Upper lobe of left lung (tissue), 4 donors: ENCODE data around the gene KRT78.

ENCODE experiments used
- CTCF ChIP-seq, 6 experiments: fragments of 450-650 bp in 4 of 6; fragments of 200-600 bp in 2 of 6; sonication (generic) in 2 of 6; IDR thresholded peaks; one replicate each; pipeline ENCODE4 v1.5.1; 2016 to 2019; ENCODE audit warnings: antibody characterized with exemption in 6 of 6
- EP300 ChIP-seq, 4 donors: sonication (generic); formaldehyde crosslinking; IDR thresholded peaks; one replicate each; pipeline ENCODE4 v1.5.1; 2017; ENCODE audit warnings: antibody characterized with exemption in 4 of 4, control low read depth in 2 of 4
- POLR2A ChIP-seq, 4 donors: fragments of 450-650 bp; IDR thresholded peaks; one replicate each; pipeline ENCODE4 v1.5.1; 2016 to 2017; ENCODE audit warnings: antibody characterized with exemption in 4 of 4, mild to moderate bottlenecking in 2 of 4
- POLR2AphosphoS5 ChIP-seq, 2 donors: sonication (generic); formaldehyde crosslinking; IDR thresholded peaks; one replicate each; pipeline ENCODE4 v1.5.1; 2017; ENCODE audit warnings: antibody characterized with exemption in 2 of 2

- TF ChIP-seq CTCF (IDR thresholded peaks at IDR 0.05) (no peak), POLR2A (IDR thresholded peaks at IDR 0.05) (no peak), EP300 (IDR thresholded peaks at IDR 0.05) (no peak), POLR2AphosphoS5 (IDR thresholded peaks at IDR 0.05) (no peak)
Observed at GRCh38 chr12:52796429-52796794, 52.4 kb downstream of the KRT78 start.
